ENCODE measurements around the gene SPACA5B.
"Not testable (repeated sequence)": the region's sequence is repeated elsewhere in the genome, so short reads cannot be mapped to it uniquely, and the experiment has no call there.

SPACA5B gene

GRCh38 chrX:48130326-48130725 is at the start of gene SPACA5B:
Gene SPACA5B (plus strand): TSS chrX:48130626. CDS start chrX:48130688, 62 bp downstream.
- not testable (repeated sequence) for DNase-seq

- DNase-seq, result no peak
Measured at GRCh38 chrX:48083212-48083611, 47.2 kb upstream of the SPACA5B start.

GRCh38 chrX:48083706-48084105 is 46.7 kb upstream of the SPACA5B start:
- DNase-seq, result no peak

GRCh38 chrX:48086082-48086481 is 44.3 kb upstream of the SPACA5B start:
- DNase-seq, result no peak

- DNase-seq, result no peak
Measured at GRCh38 chrX:48090123-48090522, 40.3 kb upstream of the SPACA5B start.

- peak; percentile 15 for DNase-seq
Measured at GRCh38 chrX:48092558-48092957, 37.9 kb upstream of the SPACA5B start.

- no peak for DNase-seq
Measured at GRCh38 chrX:48101443-48101842, 29.0 kb upstream of the SPACA5B start.

GRCh38 chrX:48102874-48103374 is 27.5 kb upstream of the SPACA5B start:
- no peak for DNase-seq

- DNase-seq, result no peak
Measured at GRCh38 chrX:48107717-48108116, 22.7 kb upstream of the SPACA5B start.

- DNase-seq, result not testable (repeated sequence)
Measured at GRCh38 chrX:48125286-48125685, 5.1 kb upstream of the SPACA5B start.

- not testable (repeated sequence) for DNase-seq
Measured at GRCh38 chrX:48132308-48132844, 1.9 kb downstream of the SPACA5B start.

GRCh38 chrX:48139076-48139475 is 8.7 kb downstream of the SPACA5B start:
- not testable (repeated sequence) for DNase-seq

GRCh38 chrX:48141810-48142508 is 11.5 kb downstream of the SPACA5B start:
- DNase-seq, result not testable (repeated sequence)

- not testable (repeated sequence) for DNase-seq
Measured at GRCh38 chrX:48142697-48143096, 12.3 kb downstream of the SPACA5B start.

GRCh38 chrX:48153769-48154168 is 23.3 kb downstream of the SPACA5B start:
- DNase-seq, result no peak

- DNase-seq, result no peak
Measured at GRCh38 chrX:48154796-48155195, 24.4 kb downstream of the SPACA5B start.

GRCh38 chrX:48156014-48156413 is 25.6 kb downstream of the SPACA5B start:
- DNase-seq, result no peak

- DNase-seq, result no peak
Measured at GRCh38 chrX:48165241-48165640, 34.8 kb downstream of the SPACA5B start.

GRCh38 chrX:48166322-48166721 is 35.9 kb downstream of the SPACA5B start:
- not testable (repeated sequence) for DNase-seq

- DNase-seq, result no peak
Measured at GRCh38 chrX:48179691-48180090, 49.3 kb downstream of the SPACA5B start.

GRCh38 chrX:48180811-48181210 is 50.4 kb downstream of the SPACA5B start:
- DNase-seq, result no peak

GRCh38 chrX:48181882-48182281 is 51.5 kb downstream of the SPACA5B start:
- DNase-seq, result not testable (repeated sequence)

All from NCI-H2171 (cell line).